Measurements from ENCODE around the gene ITCH.
"Not testable (repeated sequence)": the region's sequence is repeated elsewhere in the genome, so short reads cannot be mapped to it uniquely, and the experiment has no call there.

DNA sequence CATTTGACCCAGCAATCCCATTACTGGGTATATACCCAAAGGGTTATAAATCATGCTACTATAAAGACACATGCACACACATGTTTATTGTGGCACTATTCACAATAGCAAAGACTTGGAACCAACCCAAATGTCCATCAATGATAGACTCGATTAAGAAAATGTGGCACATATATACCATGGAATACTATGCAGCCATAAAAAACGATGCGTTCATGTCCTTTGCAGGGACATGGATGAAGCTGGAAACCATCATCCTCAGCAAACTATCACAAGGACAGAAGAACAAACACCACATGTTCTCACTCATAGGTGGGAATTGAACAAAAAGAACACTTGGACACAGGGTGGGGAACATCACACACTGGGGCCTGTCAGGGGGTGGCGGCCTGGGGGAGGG, 34.9 kb upstream of the ITCH start:
- TF ChIP-seq, protein P1, sequence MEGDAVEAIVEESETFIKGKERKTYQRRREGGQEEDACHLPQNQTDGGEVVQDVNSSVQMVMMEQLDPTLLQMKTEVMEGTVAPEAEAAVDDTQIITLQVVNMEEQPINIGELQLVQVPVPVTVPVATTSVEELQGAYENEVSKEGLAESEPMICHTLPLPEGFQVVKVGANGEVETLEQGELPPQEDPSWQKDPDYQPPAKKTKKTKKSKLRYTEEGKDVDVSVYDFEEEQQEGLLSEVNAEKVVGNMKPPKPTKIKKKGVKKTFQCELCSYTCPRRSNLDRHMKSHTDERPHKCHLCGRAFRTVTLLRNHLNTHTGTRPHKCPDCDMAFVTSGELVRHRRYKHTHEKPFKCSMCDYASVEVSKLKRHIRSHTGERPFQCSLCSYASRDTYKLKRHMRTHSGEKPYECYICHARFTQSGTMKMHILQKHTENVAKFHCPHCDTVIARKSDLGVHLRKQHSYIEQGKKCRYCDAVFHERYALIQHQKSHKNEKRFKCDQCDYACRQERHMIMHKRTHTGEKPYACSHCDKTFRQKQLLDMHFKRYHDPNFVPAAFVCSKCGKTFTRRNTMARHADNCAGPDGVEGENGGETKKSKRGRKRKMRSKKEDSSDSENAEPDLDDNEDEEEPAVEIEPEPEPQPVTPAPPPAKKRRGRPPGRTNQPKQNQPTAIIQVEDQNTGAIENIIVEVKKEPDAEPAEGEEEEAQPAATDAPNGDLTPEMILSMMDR (tag by site-specific recombination; IDR thresholded peaks at IDR 0.05) = not testable (repeated sequence)
- TF ChIP-seq MZF1 (tag by site-specific recombination; IDR thresholded peaks at IDR 0.05; ENCODE audit: borderline replicate concordance); ZNF530 (tag by site-specific recombination; IDR thresholded peaks at IDR 0.05; ENCODE audit: low read depth); ZNF248 (tag by site-specific recombination; IDR thresholded peaks at IDR 0.05); ZFP37 (tag by site-specific recombination; IDR thresholded peaks at IDR 0.05); HOXA7 (CRISPR knock-in tag; IDR thresholded peaks at IDR 0.05; ENCODE audit: borderline replicate concordance); ZNF175 (tag by site-specific recombination; IDR thresholded peaks at IDR 0.05): not testable (repeated sequence)
- TF ChIP-seq, protein P2, sequence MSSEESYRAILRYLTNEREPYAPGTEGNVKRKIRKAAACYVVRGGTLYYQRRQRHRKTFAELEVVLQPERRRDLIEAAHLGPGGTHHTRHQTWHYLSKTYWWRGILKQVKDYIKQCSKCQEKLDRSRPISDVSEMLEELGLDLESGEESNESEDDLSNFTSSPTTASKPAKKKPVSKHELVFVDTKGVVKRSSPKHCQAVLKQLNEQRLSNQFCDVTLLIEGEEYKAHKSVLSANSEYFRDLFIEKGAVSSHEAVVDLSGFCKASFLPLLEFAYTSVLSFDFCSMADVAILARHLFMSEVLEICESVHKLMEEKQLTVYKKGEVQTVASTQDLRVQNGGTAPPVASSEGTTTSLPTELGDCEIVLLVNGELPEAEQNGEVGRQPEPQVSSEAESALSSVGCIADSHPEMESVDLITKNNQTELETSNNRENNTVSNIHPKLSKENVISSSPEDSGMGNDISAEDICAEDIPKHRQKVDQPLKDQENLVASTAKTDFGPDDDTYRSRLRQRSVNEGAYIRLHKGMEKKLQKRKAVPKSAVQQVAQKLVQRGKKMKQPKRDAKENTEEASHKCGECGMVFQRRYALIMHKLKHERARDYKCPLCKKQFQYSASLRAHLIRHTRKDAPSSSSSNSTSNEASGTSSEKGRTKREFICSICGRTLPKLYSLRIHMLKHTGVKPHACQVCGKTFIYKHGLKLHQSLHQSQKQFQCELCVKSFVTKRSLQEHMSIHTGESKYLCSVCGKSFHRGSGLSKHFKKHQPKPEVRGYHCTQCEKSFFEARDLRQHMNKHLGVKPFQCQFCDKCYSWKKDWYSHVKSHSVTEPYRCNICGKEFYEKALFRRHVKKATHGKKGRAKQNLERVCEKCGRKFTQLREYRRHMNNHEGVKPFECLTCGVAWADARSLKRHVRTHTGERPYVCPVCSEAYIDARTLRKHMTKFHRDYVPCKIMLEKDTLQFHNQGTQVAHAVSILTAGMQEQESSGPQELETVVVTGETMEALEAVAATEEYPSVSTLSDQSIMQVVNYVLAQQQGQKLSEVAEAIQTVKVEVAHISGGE (tag by site-specific recombination; conservative IDR thresholded peaks at IDR 0.05; ENCODE audit: low read depth) = not testable (repeated sequence)
